Uterus (tissue), 2 donors: Measurements from ENCODE around the gene AFF4.

Experiments used
- POLR2A ChIP-seq, 2 donors: fragments of 450-650 bp; IDR thresholded peaks; one replicate each; pipeline ENCODE4 v1.6.1; 2016; ENCODE audit warnings: antibody characterized with exemption in 2 of 2, mild to moderate bottlenecking in 1 of 2, moderate library complexity in 1 of 2
- TF ChIP-seq, protein P1 (sequence below), 4 experiments: fragments of 200-600 bp in 2 of 4; fragments of 450-650 bp in 2 of 4; sonication (generic) in 2 of 4; IDR thresholded peaks; one replicate each; pipeline ENCODE4 v1.5.1; 2016 to 2019; ENCODE audit warnings: antibody characterized with exemption in 4 of 4, mild to moderate bottlenecking in 2 of 4, moderate library complexity in 1 of 4

DNA sequence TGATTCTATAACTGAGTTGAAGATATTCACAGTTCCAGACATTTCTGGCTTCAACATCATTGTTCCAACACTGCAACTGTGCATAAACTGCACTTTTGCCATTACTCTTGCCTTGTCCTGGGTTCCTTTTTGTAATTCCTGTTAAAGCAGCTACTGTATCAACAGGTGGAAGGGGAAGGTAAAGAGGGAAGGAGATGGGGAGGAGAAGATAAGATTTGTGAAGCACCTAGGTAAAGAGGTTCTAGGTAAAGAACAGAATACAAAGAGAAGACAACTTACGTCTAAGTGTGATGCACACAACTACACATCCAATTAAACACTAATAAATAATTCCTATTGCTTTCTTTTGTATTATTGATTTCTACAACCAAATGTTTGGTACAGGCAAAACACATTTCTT lies 53.7 kb downstream of the AFF4 start:
- TF ChIP-seq POLR2A (IDR thresholded peaks at IDR 0.05): no peak
- TF ChIP-seq, protein P1, sequence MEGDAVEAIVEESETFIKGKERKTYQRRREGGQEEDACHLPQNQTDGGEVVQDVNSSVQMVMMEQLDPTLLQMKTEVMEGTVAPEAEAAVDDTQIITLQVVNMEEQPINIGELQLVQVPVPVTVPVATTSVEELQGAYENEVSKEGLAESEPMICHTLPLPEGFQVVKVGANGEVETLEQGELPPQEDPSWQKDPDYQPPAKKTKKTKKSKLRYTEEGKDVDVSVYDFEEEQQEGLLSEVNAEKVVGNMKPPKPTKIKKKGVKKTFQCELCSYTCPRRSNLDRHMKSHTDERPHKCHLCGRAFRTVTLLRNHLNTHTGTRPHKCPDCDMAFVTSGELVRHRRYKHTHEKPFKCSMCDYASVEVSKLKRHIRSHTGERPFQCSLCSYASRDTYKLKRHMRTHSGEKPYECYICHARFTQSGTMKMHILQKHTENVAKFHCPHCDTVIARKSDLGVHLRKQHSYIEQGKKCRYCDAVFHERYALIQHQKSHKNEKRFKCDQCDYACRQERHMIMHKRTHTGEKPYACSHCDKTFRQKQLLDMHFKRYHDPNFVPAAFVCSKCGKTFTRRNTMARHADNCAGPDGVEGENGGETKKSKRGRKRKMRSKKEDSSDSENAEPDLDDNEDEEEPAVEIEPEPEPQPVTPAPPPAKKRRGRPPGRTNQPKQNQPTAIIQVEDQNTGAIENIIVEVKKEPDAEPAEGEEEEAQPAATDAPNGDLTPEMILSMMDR (IDR thresholded peaks at IDR 0.05): no peak
